GM18868 (cell line): ENCODE data around the gene KAZN.

Experiments
- ATAC-seq: cut with Tn5 transposase; IDR thresholded peaks from one replicate; pipeline ENCODE4 v1.9.1; 2021; ENCODE audit warnings: mild to moderate bottlenecking, moderate library complexity; ENCODE audit not compliant: unreplicated experiment

The KAZN gene

DNA sequence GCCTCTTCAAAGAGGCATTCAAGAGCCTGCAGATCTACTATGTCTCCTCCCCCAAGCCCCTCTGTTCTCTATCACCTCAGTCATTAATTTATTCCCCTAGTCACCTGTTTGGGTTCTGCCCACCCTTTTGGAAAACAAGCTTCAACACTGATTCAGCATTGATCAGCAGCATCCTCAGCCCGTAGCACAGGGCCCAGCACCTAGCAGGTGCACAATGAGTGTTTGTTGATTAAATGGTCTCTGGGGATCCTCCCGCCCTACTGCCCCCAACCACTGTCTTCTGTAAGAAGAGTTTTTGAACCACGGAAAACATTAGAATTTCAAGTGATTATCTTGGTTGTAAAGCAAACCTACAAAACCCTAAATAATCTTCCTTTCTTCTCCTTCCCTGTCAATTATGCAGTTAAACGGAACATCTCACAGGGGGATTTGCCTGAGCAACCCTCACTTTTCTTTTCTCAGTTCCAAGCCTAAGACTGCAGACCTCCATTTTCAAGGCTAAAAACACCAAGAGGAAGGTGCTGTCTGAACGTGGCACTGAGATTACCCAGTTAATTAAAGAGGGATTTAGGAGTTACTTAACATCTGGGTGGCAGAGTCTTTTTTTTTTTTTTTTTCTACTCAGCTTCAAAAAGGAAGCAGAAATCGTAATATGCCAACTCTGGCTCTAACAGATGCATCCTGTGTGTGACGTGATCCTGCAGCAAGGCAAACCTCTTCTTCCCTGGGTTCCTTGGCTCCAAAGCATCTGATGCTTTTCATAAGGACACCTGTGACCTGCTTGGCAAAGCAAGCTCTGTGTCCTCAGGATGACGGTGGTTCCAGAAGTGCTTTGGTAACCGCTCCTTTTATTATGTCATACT is 163.0 kb downstream of the KAZN start:
- ATAC-seq: no peak

DNA sequence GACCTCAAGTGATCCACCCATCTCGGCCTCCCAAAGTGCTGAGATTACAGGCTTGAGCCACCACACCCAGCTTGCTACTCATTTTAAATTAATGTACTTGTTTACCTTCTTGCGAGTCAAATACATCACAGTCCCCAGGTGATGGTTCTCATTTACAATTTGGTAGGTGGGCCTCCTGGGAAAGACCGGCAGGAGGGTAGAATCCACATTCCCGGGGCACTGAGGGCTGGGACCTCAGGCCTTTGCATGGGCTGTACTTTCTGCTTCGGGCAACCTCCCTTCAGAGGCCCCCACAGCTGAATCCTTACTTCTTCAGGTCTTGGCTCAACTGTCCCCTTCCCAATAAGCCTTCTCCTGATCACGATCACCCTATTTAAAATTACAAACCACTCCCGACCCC is 165.5 kb downstream of the KAZN start:
- ATAC-seq: no peak

DNA sequence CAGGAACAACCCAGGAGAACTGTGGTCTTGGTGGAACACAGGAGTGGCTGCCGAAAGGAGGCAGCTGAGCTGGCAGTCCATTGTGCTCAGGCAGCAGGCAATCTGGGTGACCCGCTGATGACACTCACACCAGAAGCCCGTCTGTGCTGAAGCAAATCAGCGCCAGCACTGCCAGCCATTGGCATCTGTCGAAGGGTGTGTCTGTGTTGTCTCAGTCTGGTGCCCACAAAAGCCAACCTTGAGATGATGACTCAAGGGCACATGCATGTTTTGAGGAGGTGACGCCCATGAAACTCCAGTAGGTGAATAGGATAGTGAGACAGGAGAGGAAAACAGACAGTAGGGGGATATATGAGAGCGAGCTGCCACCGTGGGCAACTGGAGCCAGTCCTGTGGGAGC is 167.3 kb downstream of the KAZN start:
- no peak for ATAC-seq

DNA sequence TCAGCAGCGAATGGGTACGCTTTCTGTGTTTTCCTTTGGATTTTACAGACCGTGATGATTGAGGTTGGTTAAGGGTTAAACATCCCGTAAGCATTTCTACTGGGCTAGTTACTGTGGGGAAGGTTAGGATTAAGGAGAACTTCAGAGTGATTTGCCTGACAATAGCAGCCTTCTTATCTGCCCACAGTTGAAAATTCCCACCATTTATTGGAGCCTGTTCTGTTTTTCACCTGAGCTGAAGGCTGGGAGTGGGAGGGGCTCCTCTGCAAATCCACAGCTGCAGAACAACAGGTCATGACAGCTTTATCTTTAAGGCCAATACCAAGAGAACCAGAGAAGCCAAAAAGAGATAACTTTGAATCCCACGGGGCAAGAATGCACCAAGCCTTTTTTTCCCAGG is 168.6 kb downstream of the KAZN start:
- no peak for ATAC-seq

DNA sequence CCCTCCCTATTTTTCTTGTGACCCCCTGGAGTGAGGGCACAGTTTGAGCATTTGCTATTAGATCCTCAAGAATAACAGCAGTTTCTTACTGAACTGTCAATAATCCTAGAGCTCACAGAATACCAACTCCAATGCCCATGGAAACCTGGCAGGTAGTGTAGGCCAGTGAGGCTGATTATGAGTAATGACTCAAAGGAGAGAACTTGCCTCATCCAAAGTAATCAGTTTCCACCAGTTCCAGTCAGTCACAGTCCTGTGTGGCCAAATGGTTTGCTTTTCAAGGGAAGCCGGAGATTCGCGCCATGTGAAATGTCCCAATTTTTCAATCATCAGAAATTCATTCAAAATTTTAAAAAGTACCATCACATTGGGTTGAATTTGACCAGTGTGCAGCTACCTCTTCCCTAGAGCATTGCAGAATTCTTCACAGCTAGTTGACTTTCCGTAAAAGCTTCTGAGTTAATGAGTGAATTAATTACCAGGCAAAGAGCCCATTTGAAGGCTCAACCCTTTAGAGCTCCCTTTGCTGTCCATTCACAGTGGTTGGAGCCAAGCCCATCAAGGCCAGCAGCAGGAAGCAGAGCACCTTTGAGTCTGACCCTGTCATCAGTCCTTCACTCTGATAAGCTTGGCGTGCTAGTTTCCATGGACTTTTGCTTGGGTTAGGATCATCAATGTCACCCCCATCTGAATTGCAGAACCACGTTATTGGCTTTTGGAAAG is 170.3 kb downstream of the KAZN start:
- ATAC-seq: no peak

DNA sequence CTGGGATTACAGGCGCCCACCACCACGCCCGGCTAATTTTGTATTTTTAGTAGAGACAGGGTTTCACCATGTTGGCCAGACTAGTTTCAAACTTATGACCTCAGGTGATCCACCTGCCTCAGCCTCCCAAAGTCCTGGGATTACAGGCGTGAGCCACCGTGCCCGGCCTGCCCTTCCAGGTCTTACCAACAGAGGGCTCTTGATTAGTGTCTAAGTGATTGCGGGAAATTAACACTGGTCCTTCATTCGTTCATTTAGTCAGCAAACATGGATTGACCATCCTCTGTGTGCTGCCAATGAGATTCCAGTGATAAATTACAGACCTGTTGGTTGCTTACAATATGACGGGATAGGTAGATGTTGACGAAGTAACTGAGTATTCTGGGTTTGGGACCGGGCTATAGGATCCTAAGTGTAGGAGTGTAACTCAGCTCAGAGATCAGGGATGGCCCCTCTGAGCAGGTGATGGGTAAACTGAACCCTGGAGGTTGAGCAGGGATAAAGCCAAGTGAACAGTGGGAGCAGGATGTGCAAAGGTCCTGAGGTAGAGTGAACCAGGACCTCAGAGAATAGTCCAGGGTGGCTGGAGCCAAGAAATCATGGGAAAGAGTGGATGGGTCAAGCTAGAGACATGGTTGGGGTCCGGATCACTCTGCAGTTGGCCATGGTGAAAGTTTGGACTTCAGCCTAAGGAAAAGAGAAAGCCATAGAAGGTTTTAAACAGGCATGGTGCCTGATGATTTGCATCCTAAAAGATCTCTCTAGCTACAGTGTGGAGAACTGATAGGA is 171.2 kb downstream of the KAZN start:
- no peak for ATAC-seq

DNA sequence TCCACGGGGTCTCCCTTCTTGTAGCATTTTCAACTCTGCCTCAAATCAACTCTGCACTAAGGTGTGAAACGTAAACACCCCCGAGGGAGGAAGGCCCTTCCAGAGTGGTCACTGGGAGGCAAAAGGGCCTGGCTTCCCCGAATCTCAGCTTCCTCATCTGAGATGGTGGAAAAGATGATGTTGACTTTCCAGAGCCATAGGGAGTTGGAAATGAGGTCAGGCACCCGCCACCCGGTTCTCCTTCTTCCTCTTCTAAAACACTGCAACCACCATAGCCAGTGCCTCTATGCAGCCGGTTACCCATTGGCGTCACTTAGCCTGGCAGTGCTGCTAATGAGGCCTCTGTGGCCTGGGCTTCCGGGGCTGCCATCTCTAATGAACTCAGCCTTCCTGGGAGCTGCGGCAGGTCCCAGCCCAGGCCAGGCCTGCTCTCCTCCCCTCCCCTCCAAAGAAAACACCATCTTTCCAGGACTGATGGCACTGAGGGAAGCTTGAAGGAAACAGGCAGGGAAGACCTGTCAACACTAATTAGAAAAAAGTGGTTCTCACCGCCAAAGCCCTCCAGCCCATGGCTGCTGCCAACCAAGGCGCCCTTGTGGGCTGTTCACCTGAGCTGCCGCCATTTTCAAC is 175.0 kb downstream of the KAZN start:
- ATAC-seq: no peak

DNA sequence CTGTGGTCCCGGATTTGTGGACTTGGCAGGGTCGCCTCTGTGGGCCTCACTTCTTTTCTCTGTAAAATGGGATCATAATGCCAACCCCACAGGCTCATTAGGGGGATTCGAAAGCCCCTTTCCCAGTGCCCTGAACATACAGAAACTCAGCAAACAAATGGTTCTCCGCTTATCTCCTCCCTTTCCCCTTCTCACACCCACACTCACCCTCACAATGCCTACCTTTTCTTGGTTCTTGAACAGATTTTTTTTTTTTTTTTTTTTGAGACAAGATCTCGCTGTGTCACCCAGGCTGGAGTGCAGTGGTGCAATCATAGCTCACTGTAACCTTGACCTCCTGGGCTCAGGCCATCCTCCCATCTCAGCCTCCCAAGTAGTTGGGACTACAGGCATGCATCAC is 175.7 kb downstream of the KAZN start:
- ATAC-seq: no peak

DNA sequence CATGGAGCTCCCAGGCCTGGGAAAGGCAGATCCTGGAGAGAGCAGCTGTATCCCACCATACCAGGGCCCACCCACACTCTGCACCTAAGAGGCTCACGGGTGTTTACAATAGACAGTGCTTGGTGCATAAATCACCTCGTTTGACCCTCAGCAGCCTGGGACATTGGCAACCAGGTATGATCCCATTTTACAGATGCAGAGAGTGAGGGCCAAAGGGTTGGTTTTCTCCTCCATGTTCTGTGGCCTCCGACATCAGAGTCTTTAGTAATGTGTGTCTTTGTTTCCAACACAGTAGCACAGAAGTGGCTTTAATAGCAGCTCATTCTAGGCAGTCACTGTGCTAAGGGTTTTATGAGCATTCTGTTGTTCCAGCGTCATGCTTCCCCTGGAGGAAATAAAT is 176.5 kb downstream of the KAZN start:
- no peak for ATAC-seq

DNA sequence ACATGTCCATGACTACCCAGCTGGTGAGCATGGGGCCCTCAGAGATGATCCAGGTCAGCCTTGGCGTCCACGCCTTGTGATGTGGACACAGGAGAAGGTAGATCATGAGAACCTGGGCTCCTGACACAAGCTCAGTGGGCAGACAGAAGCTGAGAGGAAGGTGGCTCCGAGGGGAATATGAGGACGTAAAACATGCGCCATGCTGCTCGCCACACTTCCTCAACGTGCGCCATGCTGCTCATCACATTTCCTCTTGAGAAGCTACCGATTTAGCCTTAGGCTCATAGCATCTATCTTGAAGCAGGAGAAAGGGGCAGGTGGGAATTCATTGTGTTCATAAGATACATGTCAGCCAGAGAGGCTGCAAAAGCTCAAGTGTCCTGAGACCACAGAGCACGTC is 176.9 kb downstream of the KAZN start:
- no peak for ATAC-seq

DNA sequence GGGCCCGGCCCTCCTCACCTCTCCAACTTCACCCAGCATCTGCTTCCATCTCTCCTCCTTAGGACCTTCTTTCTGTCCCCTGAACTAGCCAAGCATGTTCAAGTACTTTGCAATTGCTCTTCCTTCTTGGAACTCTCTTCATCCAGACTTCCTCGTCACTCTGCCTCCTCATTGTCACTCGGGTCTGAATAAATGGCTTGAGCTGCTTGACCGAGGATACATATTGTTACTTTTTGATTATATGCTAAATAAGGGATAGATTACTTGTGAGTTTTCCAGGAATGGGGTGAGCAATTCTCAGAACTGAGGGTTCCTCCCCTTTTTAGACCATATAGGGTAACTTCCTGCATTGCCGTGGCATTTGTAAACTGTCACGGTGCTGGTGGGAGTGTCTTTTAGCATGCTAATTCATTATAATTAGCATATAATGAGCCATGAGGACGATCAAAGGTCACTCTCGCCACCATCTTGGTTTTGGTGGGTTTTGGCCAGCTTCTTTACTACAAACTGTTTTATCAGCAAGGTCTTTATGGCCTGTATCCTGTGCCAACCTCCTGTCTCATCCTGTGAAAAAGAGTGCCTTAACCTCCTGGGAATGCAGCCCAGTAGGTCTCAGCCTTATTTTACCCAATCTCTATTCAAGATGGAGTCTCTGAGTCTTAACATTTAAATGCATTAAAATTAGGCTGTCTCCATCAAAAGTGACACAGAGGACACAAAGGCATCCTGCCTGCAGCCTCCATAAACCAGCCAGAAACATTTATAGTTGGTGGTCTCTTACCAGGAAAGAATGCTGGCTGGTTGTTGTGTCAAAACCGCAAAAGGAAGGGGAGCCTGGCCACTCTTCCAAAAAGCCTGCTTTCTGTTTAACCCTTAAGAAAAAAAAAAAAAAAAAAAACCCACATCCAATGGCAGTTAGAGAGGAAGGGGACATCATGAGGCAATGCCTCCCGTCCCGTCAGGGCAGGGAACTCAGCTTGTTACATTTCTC is 179.3 kb downstream of the KAZN start:
- ATAC-seq: no peak

DNA sequence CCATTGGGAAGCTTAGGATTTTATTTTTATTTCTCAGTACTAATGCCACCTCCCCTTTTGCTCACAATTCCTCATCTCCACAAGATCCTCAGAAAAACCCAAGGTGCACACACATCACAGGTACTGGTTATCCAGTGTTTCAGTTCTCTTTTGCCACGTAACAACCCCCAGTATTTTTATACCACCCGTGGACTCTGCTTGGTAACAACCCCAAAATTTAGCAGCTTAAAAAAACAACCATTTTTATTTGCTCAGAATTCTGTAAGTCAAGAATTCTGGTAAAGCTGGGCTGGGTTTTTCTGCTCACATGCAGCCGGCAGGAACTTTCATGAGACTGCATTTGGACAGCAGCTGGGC is 180.0 kb downstream of the KAZN start:
- ATAC-seq: no peak

DNA sequence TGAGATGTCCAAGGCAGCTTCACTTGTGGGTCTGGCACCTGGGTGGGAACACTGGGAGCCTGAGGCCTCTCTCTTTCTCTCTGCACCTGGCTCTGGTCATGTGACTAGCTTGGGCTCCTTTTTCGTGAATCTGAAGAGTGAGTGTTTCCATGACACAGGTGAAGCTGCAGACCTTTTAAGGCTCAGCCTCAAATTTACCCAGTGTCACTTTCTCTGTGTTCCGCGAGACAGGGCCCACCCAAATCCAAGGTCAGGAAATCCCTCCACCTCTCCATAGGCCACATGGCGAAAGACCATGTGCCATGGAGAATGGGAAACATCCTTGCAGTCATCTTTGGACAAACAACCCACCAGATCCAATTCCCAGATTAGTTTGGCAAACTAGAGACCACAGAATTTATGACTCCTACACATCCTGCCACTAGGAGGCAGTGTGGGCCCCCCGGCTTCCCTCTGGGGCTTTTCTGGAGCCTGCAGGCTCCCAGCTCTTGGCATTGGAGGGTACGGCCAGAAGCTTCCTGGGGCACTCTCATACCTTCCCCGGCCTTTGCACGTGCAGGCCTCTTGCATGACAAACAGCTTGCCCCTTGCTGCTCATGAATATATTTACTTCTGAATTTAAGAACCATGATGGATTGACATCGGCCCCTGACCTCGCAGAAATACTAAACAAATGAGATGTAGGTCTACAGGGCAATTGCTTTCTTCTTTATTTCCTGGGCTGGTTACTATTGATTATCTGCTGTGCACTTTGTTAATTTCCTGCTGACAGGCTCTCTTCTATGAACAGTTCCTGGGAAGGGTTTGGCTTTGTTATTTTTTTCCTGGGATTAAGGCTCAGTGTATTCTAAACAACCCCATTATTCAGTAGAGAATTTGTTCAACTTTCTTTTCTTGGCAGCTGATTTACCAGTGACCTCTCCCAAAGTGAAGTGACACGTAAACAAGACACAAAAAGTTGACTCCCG is 180.7 kb downstream of the KAZN start:
- no peak for ATAC-seq

DNA sequence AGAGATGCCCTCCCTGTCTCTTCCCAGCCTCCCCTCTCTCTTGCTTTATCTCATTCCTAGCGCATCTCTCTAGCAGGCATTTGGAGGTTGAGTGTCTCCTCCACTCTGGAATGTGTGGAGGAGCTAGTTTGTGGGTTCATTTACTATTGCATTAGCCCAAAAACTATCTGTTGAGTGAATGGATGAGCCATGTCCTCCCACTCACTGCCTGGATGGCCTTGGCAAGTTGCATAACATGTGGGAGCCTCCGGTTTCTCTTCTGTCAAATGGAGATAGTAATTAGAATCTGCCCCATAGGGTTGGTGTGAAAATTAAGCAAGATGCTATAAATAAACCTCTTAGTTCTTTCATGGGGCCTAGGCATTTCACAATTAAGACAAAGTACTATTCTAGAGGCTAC is 181.8 kb downstream of the KAZN start:
- no peak for ATAC-seq

DNA sequence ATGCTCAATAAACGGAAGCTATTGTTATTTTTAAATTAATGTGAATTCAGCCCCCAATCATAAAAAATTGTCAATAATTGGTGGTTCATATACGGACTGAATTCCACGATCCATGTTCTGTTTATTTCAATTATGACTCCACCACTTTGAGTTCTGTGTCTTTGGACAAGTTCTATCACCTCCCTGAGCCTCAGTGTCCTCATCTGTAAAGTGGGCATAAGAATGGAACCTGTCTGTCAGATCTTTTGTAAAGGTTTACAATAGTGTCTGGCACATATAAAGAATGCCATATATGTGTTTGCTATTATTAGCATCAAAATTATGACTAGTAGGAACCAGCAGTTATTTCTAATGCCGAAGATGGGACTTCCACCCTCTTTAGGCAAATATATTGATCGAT is 183.3 kb downstream of the KAZN start:
- ATAC-seq: no peak

DNA sequence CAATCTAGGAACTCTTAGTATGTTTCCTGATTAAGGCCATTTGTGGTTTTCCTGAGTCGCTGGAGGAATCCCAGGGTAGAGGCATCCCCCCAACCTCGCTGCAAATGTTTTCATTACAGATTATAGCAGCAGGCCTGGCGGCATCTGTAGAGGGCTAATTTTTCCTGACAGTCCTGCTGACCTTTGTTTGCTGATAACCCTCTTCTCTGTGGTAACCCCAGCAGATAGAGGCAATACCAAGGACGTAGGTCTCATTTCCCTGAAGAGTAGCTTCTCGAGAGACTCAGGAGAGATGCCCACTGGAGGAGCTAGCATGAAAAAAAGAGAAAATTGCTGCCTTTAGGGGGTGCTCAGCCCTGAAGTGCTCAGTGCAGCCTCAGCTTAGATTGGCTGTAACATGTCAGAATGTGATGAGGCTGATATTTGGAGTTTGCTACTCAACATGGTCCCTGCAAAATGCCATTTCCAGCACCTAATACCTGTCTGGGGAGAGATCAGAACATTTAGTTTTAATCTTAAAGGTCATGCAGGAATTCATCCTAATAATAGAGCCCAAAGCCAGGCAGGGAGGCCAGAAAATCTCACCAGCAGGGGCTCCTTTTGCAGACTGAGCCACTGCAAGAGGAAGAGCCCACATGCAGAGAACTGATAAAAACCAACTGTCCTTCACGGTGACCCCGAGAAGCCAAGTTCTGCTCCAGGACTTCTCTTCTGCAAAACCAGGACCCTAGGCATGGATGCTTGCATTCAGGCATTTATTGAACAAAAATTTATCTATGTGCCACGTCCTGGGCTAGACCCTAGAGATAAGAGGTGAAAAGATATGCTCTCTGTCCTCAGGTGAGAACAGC is 184.5 kb downstream of the KAZN start:
- ATAC-seq: no peak

DNA sequence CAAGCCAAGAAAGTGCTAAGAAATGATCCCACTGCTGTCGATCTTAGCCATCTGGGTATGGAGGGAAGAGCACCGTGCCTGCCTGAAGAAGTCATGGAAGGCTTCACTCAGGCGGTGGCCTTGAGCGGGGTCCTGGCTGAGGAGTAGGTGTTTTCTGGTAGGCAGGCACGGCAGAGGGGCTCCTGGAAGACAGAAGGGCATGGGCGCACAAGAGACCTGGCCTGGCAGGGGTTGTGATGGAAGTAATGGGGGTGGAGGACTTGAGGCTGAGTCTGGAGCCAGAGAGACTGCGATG is 185.1 kb downstream of the KAZN start:
- no peak for ATAC-seq
